Fibroblast of mammary gland (primary cell): ENCODE measurements around the gene COBLL1.

Experiments used
- DNase-seq: peaks from one replicate; pipeline ENCODE4 v3.0.0-alpha.2; 2010; ENCODE audit warnings: low read depth
- H3K4me3 ChIP-seq: 2 replicates; pipeline ENCODE4 v1.5.1; 2011; ENCODE audit warnings: low read depth, mild to moderate bottlenecking, low read length, moderate library complexity; ENCODE audit not compliant: control insufficient read depth
- CTCF ChIP-seq: conservative IDR thresholded peaks from 2 replicates; pipeline ENCODE4 v1.5.1; 2011; ENCODE audit warnings: low read depth, low read length, inconsistent platforms; ENCODE audit not compliant: control insufficient read depth, insufficient read depth

The COBLL1 gene

GRCh38 chr2:164841719-164842623 is at the start of gene COBLL1:
TSS of gene COBLL1 (minus strand) at chr2:164841823. CDS start at chr2:164841196, 627 bp downstream.
- peak within 1 kb of the TSS; percentile 63 for H3K4me3 ChIP-seq
- DNase-seq, result peak; percentile 45
- peak; percentile 63 for TF ChIP-seq CTCF

GRCh38 chr2:164890544-164890943 is 48.9 kb upstream of the COBLL1 start:
- TF ChIP-seq CTCF, result no peak
- DNase-seq, result no peak
- no peak overlapping the region for H3K4me3 ChIP-seq

- TF ChIP-seq CTCF, result no peak
- no peak overlapping the region for H3K4me3 ChIP-seq
- DNase-seq, result no peak
Observed at GRCh38 chr2:164888592-164888991, 47.0 kb upstream of the COBLL1 start.

GRCh38 chr2:164887434-164888144 is 46.0 kb upstream of the COBLL1 start:
- TF ChIP-seq CTCF, result no peak
- H3K4me3 ChIP-seq, result no peak overlapping the region
- DNase-seq, result no peak

- H3K4me3 ChIP-seq, result no peak overlapping the region
- no peak for TF ChIP-seq CTCF
- DNase-seq, result peak; percentile 3
Observed at GRCh38 chr2:164882276-164882675, 40.7 kb upstream of the COBLL1 start.

GRCh38 chr2:164881524-164881923 is 39.9 kb upstream of the COBLL1 start:
- no peak for DNase-seq
- H3K4me3 ChIP-seq, result no peak overlapping the region
- TF ChIP-seq CTCF, result no peak
